H1 (cell line): Measurements from ENCODE around the gene SULF2. TPM values are rescaled to one million over a fixed set of nuclear protein-coding genes. Genes with fewer than 3 reads are reported as not detected.

Source experiments
- CHD7 ChIP-seq: fragments of 300-600 bp; sonication (generic); IDR thresholded peaks from 2 replicates; pipeline ENCODE4 v1.7.1; 2012; ENCODE audit warnings: low read length, moderate library complexity, mild to moderate bottlenecking, inconsistent platforms; ENCODE audit not compliant: insufficient replicate concordance
- JUN ChIP-seq: IDR thresholded peaks from 2 replicates; pipeline ENCODE4 v1.6.1; 2011; ENCODE audit warnings: low read depth, mild to moderate bottlenecking, improper control_type of control experiment, low read length
- SP4 ChIP-seq: IDR thresholded peaks from 2 replicates; pipeline ENCODE4 v1.6.1; 2012; ENCODE audit warnings: low read length, inconsistent platforms
- SRF ChIP-seq: IDR thresholded peaks from 2 replicates; pipeline ENCODE4 v1.6.1; 2011; ENCODE audit warnings: mild to moderate bottlenecking, low read depth, low read length, moderate library complexity
- polyA plus RNA-seq, 7 experiments: library from polyadenylated mRNA; depleted of rRNA in 3 of 7; stranded (reverse) in 5 of 7; unstranded in 2 of 7; fragments of >200 nt in 5 of 7; fragments of 200-250 nt in 2 of 7; gene quantifications; 1 replicate in 5 of 7; 2 replicates in 1 of 7; 4 replicates in 1 of 7; pipeline versions ENCODE4 v1.2.1 to v1.2.3, GENCODE V29; 2011 to 2013; ENCODE audit warnings: missing spikeins in 2 of 7, mixed read lengths in 2 of 7
- total RNA-seq: library from RNA; stranded (reverse); fragmentation: NEBNext Ultra II Directional; extraction: Animal tissue kit (Norgen Biotek cat#: 25700); gene quantifications from 2 replicates; pipeline ENCODE4 v1.2.1, GENCODE V29; 2021

SULF2 gene
- total and polyA plus RNA-seq, 2 of the 8 experiments (the other 6 are each of a cell fraction or from before 2014, with no cell fraction given): 15.7 to 28.2 TPM

DNA sequence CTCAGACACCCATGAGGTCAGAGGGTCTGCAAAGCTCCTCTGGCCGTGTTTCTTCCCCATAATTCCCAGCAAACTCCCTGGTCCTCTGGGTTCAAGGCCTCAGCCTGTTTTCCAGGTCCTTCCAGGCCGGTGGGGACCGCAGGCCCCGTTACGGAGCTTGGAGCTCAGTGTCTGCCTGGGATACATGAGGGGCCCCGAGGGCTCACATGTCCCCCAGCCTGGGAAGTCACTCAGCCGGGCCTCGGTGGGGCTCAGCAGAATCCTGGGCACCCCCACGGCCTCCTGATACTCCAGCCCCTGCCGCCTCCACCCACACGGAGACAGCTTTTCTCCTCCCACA is 3.4 kb upstream of the SULF2 start (continued):
- TF ChIP-seq SP4 (no peak), JUN (no peak), SRF (no peak), CHD7 (no peak)
